NOMO-1 (cell line): Measurements from ENCODE around the gene GRIA1.

Experiments
- DNase-seq, 2 experiments: peaks; one replicate each; lab custom pipeline; 2025; ENCODE audit not compliant: unreplicated experiment in 2 of 2; lab: John Stamatoyannopoulos, UW

GRIA1 gene

DNA sequence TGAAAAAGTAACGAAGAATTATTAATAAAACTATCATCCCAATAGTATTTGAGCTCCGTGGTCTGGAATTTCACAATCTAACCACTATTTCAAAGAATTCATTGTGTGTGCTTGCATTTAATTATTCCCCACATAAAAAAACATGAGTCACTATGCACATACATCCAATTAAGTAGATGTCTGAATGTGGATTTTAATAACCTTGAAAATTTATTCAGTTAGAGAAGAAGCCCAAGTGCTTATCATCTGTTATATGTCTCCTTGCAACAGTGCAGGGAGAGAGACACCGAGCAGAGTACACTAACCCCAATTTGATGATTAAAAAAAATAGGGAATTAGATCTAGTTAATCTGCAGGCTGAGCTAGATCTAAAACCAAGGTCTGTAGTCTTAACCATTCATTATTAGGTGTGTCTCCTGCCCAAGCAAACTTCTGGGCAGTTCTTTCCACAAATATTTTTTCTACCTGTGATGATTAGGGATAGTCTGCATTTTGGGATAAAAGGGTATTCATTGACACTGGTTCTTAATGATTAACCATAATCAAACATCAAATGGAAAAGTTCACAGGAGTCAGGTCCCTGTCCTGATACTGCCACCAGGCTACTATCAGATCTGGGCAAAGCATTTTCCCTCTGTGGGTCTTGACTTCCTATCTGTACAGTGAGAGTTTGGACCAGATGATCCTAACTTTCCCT is 164.2 kb downstream of the GRIA1 start:
- DNase-seq: no peak

DNA sequence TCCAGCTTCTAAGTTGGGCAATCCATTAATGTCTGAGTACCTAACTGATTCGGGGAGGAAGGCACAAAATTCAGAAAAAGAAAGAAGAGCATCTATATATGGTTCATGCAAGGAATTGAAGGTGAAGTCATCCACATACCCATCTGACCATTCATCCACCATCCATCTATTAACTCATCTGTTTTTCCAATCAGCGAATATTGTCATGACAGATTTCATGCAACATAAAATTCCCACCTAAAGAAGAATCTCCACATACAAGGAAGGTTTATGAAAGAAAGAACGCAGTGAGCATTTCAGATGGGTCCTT is 164.7 kb downstream of the GRIA1 start:
- no peak for DNase-seq

DNA sequence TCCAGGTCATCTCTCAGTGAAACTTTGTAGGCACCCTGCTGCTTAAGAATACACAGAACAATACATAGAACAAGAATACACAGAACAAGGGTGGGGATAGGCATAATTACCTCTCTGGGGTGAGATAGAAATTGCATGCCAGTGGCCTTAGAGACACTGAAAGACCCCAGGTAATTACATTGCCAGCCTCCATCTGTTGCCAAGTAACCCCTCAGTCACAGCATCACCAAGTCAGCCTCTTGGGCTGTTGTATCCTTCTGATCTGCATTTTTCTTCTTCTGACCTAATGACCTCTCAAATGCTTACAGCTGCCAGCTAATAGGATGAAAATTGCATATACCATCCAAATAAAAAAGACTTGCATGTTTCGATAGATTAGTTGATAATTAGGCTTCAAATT is 167.7 kb downstream of the GRIA1 start:
- DNase-seq: no peak

DNA sequence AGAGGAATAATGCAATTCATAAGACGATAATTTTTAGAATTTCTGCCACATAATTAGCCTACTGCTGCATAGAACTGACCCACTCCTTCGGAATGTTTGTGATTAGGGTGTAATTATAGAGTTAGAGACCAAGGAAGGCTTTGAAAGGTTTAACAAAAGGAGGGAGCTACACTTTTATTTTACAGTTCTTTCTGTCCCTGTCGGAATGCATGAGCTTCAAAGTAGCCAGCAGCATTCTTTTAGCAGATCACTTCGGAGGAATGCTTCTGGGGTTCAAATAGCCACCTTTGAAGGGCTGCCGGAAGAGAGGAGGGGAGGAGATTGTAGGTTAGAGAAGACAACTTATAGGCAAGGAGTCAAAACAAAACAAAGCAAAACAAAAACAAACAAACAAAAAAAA is 168.1 kb downstream of the GRIA1 start:
- DNase-seq: no peak

DNA sequence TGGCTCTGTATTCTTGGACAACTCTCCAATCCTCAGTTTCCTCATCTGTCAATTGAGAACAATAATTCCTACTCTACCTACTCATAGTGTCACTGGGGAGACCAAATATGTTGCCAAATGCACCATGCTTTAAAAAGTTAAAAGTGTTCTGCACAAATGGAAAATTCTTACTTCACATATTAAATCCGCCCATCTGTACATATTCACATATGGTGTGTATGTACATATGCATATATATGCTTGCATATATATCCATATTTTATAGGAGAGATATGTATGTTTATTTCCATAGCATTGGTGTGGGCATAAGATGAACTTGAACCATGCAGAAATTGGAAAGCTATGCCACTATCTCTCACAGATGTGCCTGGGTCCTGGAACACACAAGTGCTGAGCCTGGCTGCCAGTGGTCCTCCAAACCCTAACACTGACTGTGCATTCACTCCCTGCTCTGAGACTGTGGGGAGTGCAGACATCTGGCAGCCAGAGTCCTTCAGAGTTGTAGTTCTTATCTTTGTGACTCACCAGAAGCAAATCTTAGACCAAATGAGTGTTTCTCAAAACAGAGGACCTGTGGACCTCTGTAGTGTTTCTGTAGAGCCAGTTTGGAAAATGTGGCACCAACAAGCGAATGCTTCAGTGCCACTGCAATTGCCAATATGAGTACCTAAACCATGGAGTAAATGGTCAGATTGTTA is 168.7 kb downstream of the GRIA1 start:
- no peak for DNase-seq

DNA sequence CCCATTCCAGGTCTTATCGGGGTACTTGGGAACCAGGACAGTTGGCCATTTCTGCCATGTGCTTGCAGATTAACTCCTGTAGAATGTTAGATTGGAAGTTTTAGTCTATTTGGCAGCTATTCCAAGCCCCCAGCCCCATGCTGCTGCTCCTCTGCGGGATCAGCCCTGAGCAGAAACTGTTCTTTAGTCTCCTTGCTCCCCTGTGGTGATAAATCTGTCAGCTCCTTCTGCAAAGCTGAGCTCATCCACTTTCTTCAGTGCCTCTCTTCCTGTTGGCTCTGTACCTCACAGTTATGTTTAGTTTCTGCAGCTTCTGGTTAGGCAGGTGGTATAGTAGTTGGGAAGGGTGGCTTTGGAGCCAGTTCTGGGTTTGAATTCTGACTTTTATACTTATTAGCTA is 170.4 kb downstream of the GRIA1 start:
- no peak for DNase-seq

DNA sequence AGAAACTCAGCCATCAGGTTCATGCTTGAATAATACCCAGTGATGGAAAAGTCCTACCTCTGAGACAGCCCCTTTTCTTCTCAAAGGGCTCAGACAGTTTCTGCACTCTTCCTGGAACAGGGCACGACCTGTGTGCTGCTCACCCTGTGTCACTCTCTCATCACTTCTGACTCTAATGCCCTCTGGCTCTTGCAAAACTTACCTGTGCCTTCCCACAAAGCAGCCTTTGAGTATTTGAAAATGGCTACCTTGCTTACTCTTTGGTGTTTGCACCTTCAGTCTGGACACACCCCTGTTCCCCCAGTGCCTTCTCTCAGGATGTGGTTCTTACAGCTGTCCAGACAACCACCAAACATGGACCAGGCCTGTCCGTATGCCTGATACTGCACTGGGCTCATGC is 171.4 kb downstream of the GRIA1 start:
- DNase-seq: no peak

DNA sequence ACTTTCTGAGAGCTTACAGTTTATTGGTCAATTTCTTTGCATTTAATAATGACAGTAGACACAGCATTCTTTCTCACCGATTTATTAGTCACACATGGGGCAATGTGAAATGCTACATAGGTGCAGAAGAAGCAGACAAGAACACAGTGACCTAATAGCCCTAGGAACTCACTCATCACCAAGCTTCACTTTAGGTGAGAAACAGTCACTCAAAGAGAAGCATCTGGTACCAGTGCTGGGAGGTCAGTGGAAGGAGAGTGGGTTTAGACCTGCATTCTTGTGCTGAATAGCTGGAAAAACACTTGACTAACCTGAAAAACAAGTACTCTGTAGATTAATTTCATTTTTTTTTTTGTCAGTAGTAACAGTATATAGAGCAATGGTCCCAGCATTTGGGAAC is 179.6 kb downstream of the GRIA1 start:
- no peak for DNase-seq

DNA sequence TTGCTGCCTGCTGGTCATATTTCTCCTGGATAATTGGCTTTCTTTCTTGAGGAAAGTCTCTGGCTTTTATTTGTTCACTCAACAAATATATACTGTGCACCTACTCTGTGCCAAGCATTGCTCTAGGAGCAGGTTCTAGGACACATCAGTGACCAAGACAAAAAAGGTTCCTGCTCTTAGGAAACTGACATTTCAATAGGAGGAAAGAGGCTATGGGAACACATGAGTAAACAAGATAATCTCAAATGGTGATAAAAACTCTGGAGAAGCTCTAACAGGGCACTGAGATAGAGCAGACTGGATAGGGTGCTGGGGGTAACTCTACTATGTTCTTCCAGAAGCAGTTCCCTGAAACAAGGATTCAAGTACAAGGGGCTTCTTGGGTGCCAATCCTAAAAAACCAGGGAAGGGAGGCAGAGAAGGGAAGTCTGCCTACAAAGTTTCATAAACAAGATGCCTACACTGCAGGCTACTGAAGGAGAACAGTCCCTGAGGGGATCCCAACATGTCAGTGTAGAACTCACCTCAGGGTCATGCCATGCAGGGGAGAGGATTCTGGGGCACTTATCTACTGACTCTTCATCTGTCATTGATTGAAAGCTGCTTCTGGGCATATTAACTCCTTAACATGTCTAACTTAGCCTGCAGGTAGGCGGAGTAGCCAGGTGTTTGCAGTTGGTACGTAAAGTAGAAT is 181.3 kb downstream of the GRIA1 start:
- no peak for DNase-seq

DNA sequence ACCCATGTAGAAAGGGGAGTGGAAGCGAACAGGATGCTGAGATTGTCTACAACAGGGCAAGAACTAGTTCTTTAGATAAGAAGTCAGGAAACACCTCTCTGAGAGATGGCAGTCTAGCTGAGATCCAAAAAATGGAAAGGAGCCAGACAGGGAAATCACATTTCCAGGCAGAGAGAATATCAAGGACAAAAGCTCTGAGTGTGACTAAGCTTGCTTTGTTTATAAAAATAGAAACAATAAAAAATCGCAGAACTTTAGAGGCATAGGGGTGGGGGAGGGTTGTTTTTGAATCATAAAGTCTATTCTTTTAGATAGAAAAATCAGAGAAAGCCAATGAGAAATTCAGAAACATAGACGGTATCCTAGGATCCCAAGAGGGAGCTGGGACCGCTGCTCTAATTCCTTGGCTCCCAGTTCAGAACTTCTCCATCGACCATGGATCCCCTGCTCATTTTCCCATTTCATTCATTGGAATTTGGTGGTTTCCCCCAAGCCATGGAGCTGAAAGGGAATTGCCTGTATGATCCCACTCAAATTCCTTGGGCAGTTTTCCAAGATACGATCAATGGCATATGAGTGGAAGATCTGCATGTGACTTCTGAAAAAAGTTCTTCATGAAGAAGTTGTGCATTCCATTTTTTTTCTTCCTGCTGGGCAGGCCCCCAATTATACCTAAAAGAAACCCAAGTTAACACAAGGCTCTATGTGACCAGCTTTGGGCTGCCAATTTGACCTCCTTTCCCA is 182.0 kb downstream of the GRIA1 start:
- no peak for DNase-seq

DNA sequence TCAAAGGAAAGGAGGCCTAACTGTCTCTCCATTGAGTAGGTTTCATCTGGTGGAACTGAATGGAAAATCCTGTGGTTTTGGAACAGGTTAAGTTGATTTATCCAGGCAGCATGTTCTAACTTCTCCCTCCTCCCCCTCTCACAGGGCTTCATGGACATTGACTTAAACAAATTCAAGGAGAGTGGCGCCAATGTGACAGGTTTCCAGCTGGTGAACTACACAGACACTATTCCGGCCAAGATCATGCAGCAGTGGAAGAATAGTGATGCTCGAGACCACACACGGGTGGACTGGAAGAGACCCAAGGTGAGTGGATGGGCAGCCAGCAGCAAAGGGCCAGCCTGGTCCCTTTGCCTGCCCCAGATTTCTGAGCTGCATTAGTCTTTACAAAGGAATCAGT is 183.9 kb downstream of the GRIA1 start:
- no peak for DNase-seq

DNA sequence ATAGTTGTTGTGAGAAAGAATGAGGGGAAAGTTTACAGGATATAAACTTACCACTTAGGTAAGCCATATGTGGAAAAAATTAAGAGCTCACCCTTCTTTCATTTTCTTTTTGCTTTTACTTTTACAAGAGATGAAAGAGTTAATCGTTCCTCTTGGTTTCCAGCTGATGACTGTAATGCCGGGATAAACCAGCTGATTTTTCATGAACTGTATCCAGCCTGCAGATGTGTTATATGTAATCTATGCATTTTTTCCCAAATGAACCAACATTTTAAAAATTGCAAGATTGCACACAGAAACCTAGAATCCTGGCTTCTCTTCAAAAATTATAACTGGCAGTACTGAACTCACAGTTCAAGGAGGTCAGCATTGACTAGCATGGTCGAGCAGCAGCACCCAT is 185.9 kb downstream of the GRIA1 start:
- no peak for DNase-seq

DNA sequence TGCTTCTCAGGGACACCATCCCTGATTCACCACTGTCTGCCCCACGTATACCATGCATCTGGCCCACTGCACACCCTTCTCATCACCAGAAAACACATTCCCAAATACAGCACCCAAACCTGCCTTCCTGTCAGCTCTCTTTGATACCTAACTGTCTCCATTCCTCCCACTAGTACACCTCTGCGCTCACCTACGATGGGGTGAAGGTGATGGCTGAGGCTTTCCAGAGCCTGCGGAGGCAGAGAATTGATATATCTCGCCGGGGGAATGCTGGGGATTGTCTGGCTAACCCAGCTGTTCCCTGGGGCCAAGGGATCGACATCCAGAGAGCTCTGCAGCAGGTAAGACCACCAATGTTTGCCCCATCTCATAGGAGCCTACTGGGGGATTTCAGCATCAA is 186.4 kb downstream of the GRIA1 start:
- DNase-seq: no peak

DNA sequence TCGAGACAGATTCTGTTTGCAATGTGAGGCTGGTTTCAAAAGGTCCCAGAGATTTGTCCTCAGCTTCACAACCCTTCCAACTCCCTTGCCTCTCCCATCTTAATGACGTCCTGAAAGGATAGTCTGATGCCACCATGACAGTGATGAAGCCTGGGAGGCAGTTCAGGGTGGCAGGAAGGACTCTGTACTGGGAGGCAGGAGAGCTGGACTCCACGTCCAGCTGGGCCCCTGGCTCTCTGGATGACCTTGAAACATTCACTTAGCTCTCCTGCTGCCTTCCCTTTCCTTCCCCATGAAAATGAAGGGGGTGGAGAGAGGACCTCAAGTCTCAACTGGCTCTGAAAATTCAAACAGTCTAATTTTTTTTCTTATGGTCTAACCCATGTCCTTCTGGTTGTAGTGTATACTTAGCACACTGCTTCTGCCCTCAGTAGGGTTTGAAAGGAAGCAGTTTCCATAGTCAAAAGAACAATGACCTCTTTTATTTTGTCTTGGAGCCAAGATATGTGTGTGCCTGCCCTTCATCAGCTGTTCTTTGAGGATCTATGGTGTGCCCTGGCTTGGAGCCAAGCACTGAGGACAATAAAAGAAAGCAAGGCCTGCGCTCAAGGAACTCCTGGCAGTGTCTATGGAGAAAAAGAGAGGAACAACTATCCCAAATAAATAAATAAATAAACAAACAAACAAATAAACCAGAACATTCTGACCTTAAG is 188.3 kb downstream of the GRIA1 start:
- DNase-seq: no peak

DNA sequence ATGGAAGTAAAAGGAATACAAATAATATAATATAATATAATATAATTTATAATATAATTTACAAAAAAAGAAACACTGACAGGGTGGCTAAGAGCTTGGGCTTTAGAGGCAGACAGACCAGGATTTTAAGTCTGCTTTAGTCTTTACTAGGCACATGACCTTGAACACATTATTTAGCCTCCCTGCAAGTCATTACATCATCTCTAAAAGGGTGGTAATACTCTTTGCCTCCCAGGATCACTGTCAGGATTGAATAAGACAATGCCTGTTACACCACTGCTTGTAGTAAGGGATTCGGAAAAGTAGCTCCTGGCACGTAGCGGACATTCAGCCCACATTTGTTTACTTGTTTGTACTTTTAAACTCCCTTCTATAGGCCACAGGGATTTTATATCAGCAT is 199.8 kb downstream of the GRIA1 start:
- no peak for DNase-seq

DNA sequence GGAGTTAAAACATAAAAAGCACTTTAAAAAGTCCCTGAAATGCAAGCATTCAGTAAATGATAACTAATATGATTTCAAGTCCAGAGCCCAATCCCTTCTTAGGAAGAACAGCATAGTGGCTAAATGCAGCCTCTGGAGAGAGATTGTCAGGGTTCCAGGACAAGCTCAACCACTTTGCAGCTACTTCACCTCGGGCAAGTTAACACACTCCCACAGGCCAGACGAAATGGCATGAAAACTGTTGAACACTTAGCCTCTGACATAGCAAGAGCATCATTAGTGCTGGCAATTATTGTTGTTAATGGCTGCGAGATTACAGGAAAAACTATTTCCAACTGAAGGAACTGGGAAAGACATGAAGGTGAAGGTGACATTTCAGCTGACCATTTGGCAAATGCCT is 205.8 kb downstream of the GRIA1 start:
- no peak for DNase-seq

DNA sequence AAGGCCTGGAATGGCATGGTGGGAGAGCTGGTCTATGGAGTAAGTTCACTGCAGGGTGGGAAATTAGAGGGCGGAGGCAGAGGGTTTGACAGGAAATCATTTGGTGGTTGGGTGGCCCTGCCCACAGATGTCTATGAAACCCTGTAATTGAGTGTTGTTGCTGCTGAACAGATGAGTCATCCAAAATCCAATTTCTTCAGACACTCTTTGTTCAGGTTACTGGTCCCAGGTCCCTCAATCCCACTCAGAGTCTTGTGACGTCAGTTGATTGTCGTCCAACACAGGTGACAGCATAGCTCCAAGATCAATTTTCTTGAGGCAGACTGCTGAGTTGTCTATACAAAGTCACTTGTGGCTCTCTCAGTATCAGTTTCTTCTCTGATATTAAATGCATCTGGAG is 208.6 kb downstream of the GRIA1 start:
- no peak for DNase-seq

DNA sequence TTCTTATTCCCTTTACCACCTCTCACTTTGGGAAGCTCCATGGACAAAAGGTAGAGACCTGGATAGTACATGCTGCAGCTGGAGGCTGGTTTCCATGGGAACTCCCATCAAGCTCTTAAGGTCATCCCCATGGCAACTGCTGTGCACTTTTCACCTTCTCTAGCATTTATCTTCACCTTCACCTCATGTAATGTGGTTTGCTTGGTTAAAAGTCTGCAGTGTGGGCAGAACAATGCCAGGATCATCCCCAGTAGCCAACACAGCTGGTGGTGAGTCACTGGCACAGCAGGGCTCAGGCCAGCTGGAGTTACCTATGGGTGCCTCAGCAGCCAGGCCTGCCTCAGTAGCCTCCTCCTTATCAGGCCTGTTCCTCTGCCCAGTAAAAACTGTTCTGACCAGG is 210.5 kb downstream of the GRIA1 start:
- DNase-seq: no peak

DNA sequence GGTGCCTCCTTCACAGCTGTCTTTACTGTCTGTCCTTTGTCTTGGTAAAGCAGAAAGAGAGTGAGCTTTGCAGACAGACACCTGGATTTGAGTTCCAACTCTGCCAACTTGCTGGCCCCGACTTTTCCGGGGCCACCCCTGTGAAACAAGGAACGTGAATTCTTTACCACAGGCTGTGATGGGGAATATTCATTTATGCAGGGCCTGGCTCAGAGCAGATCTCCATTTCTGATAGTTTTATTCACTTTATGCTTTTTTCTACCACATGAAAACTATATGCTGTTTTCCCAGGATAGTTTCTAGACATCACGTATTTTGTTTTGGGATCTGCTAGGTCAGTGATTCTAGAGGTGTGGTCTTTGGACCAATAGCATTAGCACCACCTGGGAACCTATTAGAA is 211.8 kb downstream of the GRIA1 start:
- DNase-seq: no peak

DNA sequence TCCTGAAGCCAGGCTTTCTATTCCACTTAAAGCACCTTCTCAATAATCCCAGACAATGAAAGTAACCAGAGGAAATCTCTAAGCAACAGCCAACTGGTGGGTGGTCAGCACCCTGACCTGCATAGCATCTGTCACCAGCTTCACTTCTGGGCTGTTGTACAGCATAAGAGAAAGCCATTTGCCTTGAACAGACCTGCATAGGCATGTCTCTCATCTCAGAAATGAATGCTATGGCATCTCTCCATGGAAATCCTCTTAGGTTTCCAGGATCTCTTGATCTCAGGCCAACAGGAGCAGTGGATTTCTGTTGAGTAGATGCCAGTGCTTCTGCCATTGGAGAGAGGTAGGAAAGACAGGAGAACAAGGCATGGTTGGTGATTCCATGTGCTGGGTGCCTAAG is 213.6 kb downstream of the GRIA1 start:
- no peak for DNase-seq

DNA sequence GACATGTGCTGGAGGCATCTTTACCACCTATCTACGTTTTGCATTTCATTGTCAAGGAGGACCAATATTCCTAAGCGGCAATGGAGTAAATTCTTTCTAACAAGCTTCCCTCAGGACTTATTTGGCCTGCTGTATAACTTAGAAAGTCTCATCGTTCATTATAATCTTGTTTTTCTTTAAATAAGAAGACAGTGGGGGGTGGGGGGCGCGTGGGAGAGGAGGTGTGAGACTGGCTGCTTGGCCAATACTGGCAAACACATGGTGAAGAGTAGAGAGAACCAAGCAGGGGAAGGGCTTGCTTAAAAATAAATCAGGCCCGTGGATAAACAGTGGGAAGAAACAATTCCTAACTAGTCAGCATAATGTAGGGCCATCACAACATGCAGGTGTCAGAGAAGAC is 217.2 kb downstream of the GRIA1 start:
- DNase-seq: no peak
